C1 segment of cervical spinal cord (tissue), 14 donors: Measurements from ENCODE around the gene ADGRG1.

Experiments
- DNase-seq, 14 donors: peaks; one replicate each; lab custom pipeline; 2025; lab: John Stamatoyannopoulos, UW

Gene ADGRG1

DNA sequence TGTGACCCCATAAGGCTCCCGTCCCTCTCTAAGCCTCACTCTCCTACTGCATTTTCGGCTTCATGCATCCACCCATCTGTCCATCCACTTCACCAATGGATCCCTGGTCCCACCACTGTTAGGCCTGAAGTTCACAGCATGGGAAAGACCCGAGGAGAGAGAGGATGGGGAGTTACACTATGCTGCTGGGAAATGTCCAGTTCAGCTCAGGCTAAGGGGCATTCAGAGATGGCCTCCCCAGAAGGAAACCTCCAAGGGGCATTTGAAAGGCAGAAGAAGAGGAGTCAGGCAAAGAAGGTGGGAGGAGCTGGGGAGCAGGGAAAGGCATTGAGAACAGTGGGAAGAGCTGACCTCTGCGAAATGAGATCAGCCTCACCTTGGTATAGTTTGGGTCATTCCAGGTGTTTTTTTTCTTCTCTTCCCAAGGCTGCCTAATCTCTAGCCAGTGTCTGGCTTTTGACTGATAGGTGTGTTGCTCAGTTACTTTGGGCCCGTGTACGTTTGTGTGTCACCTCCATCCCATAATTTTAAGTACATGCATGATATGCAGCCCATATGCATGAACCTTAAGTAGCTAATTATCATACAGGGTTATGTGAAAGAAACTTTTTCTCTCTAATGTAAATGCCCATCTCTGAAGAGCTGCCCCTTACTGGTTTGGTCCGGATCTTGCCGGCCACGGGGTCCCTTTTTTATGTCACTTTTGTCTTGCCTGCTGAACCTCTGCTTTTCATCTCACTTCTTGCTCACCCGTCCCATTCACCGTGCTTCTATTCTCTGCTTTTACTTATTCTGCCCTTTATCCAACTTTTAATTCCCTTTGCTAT is 54.6 kb downstream of the ADGRG1 start:
- DNase-seq: no peak

DNA sequence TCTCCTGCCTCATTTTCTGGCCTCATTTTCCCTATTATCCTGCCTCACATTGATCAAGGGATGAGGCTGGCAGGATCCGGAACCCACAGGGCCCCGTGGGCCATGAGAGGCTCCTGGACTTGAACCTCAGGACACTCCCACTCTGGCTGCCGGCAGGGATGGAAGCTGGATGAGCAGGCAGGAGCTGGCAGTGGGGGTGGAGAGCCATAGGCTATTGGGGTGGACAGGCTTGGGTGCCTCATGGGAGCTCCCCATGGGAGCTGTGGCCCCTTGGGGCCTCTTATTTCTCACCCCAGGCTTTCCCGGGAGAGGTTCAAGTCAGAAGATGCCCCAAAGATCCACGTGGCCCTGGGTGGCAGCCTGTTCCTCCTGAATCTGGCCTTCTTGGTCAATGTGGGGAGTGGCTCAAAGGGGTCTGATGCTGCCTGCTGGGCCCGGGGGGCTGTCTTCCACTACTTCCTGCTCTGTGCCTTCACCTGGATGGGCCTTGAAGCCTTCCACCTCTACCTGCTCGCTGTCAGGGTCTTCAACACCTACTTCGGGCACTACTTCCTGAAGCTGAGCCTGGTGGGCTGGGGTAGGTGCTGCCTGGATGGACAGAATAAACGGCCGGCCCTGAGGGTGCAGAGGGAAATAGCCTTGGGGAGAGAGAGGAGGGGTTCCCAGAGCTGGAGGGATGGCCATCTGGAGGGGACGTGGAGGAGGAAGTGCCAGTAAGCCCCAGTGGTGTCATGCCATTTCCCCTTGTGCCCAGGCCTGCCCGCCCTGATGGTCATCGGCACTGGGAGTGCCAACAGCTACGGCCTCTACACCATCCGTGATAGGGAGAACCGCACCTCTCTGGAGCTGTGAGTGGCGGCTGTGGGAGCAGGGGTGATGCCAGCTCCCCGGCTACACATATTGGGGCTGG is 55.5 kb downstream of the ADGRG1 start:
- DNase-seq: no peak

DNA sequence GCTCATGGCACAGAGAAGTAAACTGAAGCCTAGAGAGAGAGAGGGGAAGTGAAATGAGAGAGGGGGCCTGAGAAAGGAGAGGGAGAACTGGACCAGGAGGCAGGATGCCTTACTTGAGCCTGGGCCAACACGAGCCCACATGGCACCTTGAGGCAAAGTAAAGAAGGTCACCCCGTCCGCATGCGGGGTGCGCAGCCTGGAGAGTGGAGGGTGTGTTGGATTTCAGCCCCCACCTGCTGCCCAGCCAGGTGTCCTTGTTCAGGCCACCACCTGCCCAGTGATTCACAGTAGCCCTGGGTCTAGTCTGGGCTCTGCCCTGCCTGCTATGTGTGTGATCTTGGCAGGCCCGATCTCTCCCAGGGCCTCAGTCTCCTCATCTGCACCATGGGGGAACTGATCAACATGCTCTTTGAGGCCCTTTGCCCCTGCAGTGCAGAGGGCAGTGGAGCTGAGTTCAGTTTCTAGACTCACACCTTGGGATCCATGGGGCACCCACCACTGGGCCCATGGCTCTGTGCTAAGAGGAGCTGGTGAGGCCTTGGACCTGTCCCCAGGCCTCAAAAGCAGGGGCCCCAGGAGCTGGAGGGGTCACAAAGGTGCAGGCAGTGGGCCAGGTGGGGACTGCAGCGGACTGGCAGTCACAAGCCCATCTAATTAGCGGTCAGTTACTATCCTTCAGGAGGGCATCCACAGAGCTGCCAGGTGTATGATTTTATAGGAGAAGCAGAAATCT is 56.4 kb downstream of the ADGRG1 start:
- no peak for DNase-seq

DNA sequence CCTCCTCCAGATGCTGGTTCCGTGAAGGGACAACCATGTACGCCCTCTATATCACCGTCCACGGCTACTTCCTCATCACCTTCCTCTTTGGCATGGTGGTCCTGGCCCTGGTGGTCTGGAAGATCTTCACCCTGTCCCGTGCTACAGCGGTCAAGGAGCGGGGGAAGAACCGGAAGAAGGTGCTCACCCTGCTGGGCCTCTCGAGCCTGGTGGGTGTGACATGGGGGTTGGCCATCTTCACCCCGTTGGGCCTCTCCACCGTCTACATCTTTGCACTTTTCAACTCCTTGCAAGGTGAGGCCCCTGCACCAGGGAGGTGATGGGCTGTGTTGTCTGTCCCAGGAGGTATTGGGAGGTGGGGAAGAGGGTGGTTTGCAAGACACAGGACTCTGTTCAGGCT is 57.2 kb downstream of the ADGRG1 start:
- no peak for DNase-seq

DNA sequence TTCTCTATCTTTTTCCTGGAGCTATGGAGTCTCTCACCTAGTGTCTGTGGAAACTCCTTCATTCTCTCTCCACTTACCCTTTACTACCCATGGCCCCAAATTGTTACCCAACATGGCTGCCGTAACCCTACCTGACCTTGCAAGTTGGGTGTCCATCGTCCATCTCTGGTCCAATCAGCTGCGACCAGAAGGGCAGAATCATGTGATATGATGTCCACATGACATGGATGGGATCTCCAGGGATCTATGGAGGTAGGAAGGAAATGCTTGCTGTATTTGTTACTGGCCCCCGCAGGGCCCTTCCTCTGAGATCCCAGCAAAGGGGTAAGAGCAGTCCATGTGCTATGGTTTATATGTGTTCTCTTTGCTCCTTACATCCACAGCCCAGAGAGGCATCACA is 58.1 kb downstream of the ADGRG1 start:
- DNase-seq: no peak

DNA sequence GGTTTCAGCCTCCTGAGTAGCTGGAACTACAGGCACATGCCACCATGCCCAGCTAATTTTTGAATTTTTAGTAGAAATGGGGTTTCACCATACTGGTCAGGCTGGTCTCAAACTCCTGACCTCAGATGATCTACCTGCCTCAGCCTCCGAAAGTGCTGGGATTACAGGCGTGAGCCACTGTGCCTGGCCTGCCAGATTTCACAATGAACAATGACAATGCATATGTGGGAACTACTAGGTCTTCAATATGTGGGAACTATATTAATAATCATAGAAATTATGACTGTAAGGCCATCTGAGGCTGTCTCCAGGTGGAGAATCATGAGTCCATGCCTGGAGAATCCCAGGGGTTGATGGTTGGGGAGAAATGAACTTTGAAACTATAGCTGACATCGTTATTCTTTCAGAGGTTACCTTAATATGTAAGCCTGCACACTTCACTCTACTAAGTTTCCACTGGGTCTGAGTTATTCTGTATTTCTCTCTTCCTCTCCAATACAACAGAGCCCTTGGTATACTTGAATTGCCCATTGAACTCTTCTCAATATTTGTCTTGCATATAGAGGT is 59.0 kb downstream of the ADGRG1 start:
- DNase-seq: no peak

DNA sequence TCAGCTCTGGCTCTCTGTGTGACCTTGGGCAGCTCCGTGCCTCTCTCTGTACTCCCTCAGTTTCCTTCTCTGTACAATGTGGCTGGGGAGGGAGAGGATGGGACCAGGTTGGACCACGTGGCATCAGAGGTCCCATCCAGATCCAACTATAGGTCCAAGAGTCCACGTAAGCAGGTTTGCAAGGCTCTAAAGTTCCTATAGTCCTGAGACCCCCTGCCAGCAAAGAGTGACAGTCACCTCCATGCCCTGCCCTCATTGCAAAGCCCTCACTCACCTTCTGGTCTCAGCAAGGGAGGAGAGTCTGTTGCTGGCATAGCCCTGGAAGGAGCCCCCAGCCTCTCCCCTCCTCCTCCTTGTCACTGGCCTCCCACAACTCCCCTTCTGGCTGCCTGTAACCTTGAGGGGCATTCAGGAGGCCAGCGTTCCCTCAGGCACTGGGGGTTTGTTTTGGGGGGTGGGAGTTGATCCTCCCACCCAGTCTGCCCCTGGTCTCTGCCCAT is 60.1 kb downstream of the ADGRG1 start:
- DNase-seq: no peak

DNA sequence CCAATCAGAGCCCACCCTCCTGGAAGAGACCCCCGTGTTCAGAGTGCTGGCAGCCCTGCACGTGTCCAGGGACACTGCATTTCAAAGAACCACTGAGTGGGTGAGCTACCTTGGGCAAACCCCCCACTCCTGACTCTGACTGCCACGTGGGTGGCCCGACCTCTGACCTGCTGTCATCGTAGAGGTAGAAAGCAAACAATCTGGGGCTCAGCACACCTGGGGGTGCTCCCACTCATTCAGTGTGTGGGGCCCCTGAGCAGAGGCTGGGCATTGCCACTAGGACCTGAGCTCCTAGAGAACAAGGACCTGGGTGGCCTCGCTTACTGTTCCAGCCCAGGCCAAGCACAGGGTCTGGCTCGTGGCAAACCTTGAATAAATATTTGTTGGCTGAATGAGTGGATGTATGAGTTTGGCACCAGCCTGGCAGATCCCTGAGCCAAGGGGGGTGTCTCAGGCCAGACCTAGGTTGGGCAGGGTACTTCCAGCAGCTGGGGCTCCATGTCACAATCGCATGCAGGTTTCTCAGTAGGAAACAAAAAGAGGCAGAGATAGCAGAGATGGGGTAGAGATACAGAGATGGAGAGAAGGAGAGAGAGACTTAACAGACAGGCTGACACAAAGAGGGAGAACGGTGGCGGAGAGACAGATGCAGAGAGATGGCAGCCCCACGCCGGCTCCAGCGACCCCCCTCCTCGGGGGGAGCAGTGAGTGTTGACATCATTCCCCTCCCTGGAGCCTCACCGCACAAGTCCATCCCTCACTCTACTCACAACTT is 60.7 kb downstream of the ADGRG1 start:
- no peak for DNase-seq

DNA sequence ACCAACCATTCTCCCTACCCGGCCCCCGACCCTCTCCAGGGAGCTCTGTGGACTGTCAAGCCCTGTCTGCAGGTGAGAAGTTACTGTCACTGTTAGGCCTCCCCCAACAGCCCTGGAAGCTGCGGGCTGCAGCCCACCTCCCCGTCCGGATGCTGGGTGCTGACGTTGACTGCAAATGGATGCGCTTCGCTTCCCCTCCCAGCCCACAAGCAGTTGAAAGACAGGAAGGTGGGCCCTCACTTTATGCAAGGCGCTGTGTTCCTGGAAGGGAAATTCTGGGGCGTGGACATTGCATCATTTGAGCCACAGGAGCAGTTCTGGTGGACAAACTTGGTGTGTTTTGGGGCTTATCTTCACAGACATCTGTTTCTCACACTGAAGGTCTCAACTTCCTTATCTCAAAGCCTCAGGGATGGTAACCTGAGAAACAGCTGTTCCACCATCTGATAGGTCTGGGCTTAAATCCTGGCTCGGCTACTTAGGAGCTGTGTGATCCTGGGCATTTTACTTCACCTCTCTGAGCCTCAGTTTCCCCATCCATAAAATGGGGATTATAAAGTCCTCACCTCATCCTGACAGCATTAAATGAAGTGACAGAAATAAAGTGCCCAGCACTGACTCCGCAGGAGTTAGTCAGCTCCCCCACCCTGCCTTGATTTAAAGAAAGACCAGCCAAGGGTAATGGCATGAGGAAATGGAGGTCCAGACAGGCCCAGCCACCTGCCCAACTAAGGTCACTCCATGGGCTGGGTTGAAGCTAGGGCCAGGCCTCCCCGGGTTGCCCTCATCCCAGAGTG is 61.5 kb downstream of the ADGRG1 start:
- DNase-seq: no peak

DNA sequence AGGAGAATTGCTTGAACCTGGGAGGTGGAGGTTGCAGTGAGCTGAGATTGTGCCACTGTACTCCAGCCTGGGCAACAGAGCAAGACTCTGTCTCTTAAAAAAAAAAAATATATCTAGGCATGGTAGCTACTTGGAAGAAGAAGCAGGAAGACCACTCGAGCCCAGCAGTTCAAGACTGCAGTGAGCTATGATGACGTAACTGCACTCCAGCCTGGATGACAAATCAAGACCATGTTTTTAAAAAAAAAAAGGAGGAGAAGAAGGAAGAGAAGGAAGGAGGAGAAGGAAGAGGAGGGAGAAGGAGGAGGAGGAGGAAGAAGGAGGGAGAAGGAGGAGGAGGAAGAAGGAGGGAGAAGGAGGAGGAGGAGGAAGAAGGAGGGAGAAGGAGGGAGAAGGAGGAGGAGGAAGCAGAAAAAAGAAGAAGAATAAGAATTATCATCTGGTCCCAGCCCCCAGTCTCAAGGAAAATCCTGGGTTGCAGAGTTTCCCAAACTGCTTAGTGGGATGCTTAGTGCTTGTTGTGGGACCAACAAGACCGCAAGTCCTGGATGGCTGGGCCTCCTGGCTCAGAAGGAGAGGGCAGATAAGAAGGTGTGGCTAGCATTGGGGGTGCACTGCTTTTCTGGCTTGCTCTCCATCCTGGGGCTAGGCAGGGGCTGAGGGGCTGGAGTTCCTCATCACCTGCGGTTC is 62.5 kb downstream of the ADGRG1 start:
- DNase-seq: no peak

DNA sequence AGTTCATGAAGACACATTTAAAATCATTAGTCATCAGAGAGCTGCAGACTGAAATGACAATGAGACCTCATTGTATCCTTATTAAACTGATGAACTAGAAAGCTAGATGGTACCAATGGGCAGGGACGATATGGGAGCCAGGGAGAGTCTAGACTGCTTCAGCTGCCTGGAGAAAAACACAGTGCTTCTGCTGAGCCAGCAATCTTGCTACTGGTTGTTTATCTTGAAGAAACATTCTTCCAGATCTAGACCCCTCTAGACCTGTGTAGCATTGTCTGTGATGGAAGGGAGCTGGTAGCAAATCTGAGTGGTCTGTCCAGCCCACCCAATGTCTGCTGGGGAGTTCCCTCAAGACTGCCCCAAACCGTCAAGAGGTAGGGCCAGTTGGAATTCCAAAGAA is 64.2 kb downstream of the ADGRG1 start:
- no peak for DNase-seq

DNA sequence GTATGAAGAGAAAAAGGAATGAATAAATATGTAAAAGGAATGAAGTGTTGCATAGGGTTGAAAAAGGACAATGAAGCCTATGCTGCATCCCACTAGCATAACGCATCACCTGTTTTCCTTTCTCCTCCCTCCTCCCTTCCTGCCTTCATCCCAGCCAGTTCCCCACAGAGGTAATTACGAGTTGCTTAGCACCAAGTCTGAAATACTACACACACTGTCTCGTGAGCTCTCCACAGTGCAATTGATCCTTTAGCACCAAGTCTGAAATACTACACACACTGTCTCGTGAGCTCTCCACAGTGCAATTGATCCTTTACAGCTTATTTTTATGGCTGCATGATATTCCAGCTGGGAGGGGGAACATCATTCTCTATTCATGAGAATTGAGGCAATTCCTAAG is 65.1 kb downstream of the ADGRG1 start:
- DNase-seq: no peak

DNA sequence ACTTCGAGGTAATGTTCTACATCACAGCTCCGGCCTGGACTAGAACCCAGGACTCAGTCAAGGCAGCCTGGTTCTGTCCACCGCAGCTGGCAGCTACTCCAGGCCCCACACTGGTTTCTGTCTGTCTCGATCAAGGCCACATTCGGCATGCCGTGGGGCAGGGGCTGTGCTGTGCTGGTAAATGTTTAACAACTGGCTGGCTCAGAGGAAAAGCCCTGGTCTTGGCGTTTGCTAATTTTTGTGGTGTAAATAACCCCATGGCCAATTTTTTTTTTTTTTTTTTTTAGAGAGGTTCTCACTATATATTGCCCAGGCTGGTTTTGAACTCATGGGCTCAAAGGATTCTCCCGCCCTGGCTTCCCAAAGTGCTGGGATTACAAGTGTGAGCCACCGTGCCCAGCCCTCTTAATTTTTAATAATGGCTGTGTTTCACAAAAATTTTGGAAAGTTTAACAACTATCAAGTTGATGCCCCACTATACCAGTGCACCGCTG is 65.8 kb downstream of the ADGRG1 start:
- DNase-seq: no peak

DNA sequence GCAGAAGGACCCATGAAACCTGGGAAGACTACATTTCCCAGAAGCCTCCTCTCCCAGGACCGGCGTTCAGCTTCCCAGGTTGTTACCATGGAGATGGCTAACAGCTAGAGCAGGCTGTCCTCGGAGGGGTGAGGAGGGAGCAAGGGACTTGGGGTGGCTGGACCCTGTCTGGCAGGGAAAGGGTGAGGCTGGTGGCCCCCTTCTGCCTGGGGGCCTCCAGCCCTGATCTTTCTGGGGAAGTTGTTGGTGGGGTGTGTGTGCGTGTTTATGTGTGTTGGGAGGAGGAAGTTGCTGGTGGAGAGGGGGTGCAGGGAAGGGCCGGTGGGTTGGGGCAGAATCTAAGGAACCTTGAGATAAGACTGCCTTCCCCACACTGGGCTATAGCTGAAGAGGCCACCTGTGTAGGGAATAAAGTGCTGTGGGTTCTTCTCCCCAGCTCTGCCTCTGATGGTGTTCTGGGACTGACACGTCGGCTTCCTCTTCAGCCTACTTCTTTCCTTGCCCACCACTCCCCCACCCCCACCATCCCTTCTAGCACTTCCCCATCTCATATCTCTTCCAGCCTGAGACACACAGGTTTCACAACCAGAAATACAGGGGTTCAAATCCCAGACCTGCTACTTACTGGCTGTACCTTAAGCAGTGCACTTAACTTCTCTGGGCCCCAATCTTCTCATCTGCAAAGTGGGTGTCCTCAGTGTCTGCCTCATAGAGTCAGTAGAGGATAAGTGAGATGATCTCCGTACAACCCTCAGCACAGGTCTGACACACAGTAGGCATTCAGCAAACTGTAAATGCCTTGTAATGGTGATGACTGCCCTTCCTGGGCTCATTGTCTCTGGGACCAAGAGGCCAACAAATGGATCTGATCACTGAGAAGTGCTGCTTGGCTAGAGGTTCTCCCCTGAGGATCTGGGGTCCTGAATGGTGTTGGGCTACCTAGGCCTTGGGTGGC is 66.6 kb downstream of the ADGRG1 start, which contains the start of gene DRC7:
DRC7 (plus strand) TSS at position 82 of the 955 bp plus-strand sequence. CDS start 3,144 bp downstream, outside the sequence.
- DNase-seq: peak in 6 of 14 donors; percentile 26 to 59 (median 38)

DNA sequence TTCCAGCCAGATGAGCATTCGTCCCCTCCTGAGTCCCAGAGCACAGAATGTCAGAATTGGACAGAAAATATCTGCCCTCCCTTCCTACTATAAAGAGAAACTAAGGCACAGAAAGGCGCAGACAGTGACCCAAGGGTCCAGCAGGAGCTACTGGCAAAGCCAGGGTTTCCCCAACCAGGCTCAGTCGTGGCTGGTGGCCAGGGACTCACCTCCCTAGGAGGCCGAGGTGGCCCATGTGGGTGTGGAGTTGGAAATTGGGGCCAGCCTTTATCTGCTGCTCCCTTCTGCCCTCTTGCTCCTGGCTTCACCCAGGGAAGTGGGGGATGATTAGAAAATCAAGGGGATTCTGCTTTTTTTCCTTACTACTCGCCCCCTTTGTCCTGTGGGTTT is 67.2 kb downstream of the ADGRG1 start:
- no peak for DNase-seq

DNA sequence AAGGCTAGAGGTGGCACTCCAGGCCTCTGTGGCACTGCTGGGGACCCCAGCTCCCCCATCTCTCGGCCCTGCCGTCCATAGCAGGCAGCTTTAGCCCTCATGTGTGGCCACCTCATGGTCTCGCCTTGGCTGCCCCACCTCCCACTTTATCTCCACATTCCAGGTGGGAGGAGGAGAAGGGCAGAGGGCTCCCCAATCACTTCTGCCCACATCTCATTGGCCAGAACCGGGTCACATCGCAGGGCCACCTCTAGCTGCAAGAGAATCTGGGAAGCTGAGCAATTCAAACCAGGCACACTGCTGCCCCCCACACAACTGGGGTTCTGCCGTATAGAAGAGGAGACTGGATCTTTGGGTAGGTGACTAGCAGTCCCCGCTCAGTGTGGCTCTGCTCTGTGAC is 67.8 kb downstream of the ADGRG1 start:
- DNase-seq: no peak

DNA sequence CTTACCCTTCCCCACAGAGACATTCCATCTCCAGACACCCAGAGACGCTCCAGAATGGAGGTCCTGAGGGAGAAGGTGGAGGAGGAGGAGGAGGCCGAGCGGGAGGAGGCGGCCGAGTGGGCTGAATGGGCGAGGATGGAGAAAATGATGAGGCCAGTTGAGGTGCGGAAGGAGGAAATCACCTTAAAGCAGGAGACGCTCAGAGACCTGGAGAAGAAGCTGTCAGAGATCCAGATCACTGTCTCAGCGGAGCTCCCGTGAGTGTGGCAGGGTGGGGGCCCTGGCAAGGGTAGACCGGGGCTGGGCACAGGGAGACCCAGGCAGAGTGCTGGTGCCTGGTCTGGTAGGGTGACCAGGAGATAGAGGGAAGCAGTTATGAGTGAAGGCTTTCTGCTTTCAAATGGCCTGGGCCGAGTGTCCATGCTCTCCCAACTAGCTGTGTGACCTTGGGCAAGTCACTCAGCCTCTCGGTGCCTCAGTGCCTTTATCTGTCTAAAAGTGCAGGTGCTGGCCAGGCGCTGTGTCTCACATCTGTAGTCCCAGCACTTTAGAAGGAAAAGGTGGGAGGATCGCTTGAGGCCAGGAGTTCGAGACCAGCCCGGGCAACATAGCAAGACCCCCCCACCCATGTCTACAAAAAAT is 69.6 kb downstream of the ADGRG1 start:
- no peak for DNase-seq
